T-helper 17 cell (primary cell): ENCODE measurements around the gene ODC1. TPM values are rescaled to one million over a fixed set of nuclear protein-coding genes. Genes with fewer than 3 reads are reported as not detected.
A peak's percentile ranks its signal among the peaks of the same experiment; 100 is the strongest.

Source experiments
- ATAC-seq: fragments of 150-1000 bp; cut with Tn5 transposase; 2 replicates; pipeline ENCODE4 v1.10.0; 2021; ENCODE audit warnings: mild to moderate bottlenecking, moderate library complexity
- DNase-seq, 3 donors: peaks; one replicate each; pipeline versions ENCODE4 v3.0.0 to v3.0.0-alpha.2; 2020 to 2021
- H3K9me3 ChIP-seq: one replicate; pipeline ENCODE4 v1.7.0; 2013; ENCODE audit warnings: low read length, mild to moderate bottlenecking; ENCODE audit not compliant: control insufficient read depth, poor library complexity, severe bottlenecking
- H3K27ac Mint-ChIP-seq: one replicate; pipeline ENCODE4 v1.8.0; 2022; ENCODE audit warnings: mild to moderate bottlenecking, moderate library complexity, mixed read lengths
- H3K27me3 Mint-ChIP-seq: one replicate; pipeline ENCODE4 v1.8.0; 2022; ENCODE audit warnings: mixed read lengths
- H3K36me3 Mint-ChIP-seq: one replicate; pipeline ENCODE4 v1.8.0; 2022; ENCODE audit warnings: low read depth, mixed read lengths
- H3K4me1 Mint-ChIP-seq: one replicate; pipeline ENCODE4 v1.8.0; 2022; ENCODE audit warnings: mild to moderate bottlenecking, mixed read lengths
- H3K4me3 Mint-ChIP-seq: one replicate; pipeline ENCODE4 v1.8.0; 2022; ENCODE audit warnings: mild to moderate bottlenecking, moderate library complexity, mixed read lengths
- total RNA-seq, 4 donors: library from RNA in 2 of 4; stranded (reverse) in 2 of 4; gene quantifications; one replicate each; pipeline ENCODE4 v1.2.3 and lab custom pipeline; 2022 to 2026

The ODC1 gene
- total RNA-seq, 2 donors from 2014 or later, result 118 to 149 TPM

GRCh38 chr2:10486601-10487079 lies 38.5 kb upstream of the ODC1 start:
- no peak overlapping the region for H3K27ac Mint-ChIP-seq
- H3K27me3 Mint-ChIP-seq, result peaks cover 14% of the 10 kb centered on the region
- ATAC-seq (no peak), DNase-seq (no peak)
- no peak overlapping the region for H3K4me3 Mint-ChIP-seq
- H3K4me1 Mint-ChIP-seq, result no peaks in the 10 kb centered on the region
- no peaks in the 10 kb centered on the region for H3K9me3 ChIP-seq
- H3K36me3 Mint-ChIP-seq, result peaks cover 3% of the 10 kb centered on the region

- ATAC-seq, result no peak
- H3K36me3 Mint-ChIP-seq, result peaks cover 3% of the 10 kb centered on the region
- H3K9me3 ChIP-seq, result no peaks in the 10 kb centered on the region
- peaks cover 15% of the 10 kb centered on the region for H3K27me3 Mint-ChIP-seq
- no peak overlapping the region for H3K4me3 Mint-ChIP-seq
- peaks cover 2% of the 10 kb centered on the region for H3K4me1 Mint-ChIP-seq
- no peak overlapping the region for H3K27ac Mint-ChIP-seq
- no peak for DNase-seq
Measured at GRCh38 chr2:10486091-10486490, 38.0 kb upstream of the ODC1 start.

- H3K27ac Mint-ChIP-seq, result no peak overlapping the region
- no peak overlapping the region for H3K4me3 Mint-ChIP-seq
- peaks cover 11% of the 10 kb centered on the region for H3K4me1 Mint-ChIP-seq
- H3K9me3 ChIP-seq, result no peaks in the 10 kb centered on the region
- H3K36me3 Mint-ChIP-seq, result peaks cover 2% of the 10 kb centered on the region
- H3K27me3 Mint-ChIP-seq, result peaks cover 12% of the 10 kb centered on the region
- ATAC-seq, result no peak
- DNase-seq, result no peak
Measured at GRCh38 chr2:10482913-10483312, 34.8 kb upstream of the ODC1 start.

DNA sequence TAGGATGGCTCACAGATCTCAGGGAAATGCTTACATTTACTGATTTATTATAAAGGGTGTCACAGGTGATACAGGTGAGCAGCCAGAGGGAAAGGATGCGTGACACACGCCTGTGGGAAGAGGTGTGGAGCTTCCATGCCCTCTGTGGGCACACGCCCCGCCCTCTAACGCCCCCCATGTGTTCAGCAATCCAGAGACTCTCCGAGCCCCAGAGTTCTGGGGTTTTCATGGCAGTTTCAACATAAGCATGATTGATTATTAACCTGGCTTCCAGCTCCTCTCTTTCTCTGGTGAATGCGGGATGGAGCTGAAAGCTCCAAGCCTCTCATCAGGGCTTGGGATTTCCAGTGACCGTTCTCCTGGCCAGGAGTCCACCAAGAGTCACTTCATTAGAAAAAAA lies 34.3 kb upstream of the ODC1 start:
- Mint-ChIP-seq H3K4me1 (peaks cover 13% of the 10 kb centered on the region), H3K27ac (peak overlapping the region; percentile 67), H3K27me3 (peaks cover 12% of the 10 kb centered on the region), H3K4me3 (no peak overlapping the region), H3K36me3 (peaks cover 2% of the 10 kb centered on the region)
- DNase-seq (no peak), ATAC-seq (no peak)
- H3K9me3 ChIP-seq, result no peaks in the 10 kb centered on the region

GRCh38 chr2:10481666-10482157 lies 33.6 kb upstream of the ODC1 start:
- Mint-ChIP-seq H3K36me3 (peaks cover 2% of the 10 kb centered on the region), H3K27me3 (peaks cover 12% of the 10 kb centered on the region), H3K4me3 (no peak overlapping the region), H3K27ac (peak overlapping the region; percentile 67), H3K4me1 (peaks cover 18% of the 10 kb centered on the region)
- H3K9me3 ChIP-seq, result no peaks in the 10 kb centered on the region
- ATAC-seq, result no peak
- no peak for DNase-seq

- no peak overlapping the region for H3K4me3 Mint-ChIP-seq
- DNase-seq (no peak), ATAC-seq (no peak)
- peak overlapping the region; percentile 61 for H3K27ac Mint-ChIP-seq
- H3K9me3 ChIP-seq, result no peaks in the 10 kb centered on the region
- peaks cover 2% of the 10 kb centered on the region for H3K36me3 Mint-ChIP-seq
- H3K4me1 Mint-ChIP-seq, result peaks cover 20% of the 10 kb centered on the region
- peaks cover 12% of the 10 kb centered on the region for H3K27me3 Mint-ChIP-seq
Measured at GRCh38 chr2:10481055-10481665, 33.0 kb upstream of the ODC1 start.

DNA sequence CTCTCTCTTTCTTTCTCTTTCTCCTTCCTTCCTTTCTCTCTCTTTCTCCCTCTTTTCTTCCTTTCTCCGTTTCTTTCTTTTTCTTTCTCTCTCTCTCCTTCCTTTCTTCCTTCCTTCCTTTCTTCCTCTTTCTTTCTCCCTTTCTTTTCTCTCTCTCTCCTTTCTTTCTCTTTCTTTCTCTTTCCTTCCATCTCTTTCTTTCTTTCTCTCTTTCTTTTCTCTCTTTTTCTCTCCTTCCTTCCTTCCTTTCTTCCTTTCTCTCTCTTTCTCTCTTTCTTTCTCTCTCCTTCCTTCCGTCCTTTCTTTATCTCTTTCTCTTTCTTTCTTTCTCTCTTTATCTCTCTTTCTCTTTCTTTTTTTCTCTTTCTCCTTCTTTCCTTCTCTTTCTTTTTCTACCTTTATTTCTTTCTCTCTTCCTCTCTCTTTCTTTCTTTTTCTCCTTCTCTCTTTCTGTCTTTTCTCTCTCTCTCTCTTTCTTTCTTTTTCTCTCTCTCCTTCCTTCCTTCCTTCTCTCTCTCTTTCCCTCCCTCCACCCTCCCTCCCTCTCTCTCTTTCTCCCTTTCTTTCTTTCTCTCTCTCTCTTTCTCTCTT lies 32.3 kb upstream of the ODC1 start:
- Mint-ChIP-seq H3K4me1 (peaks cover 20% of the 10 kb centered on the region), H3K27me3 (peaks cover 12% of the 10 kb centered on the region), H3K4me3 (no peak overlapping the region), H3K36me3 (peaks cover 2% of the 10 kb centered on the region), H3K27ac (peak overlapping the region; percentile 61)
- ATAC-seq, result no peak
- no peak for DNase-seq
- no peaks in the 10 kb centered on the region for H3K9me3 ChIP-seq

DNA sequence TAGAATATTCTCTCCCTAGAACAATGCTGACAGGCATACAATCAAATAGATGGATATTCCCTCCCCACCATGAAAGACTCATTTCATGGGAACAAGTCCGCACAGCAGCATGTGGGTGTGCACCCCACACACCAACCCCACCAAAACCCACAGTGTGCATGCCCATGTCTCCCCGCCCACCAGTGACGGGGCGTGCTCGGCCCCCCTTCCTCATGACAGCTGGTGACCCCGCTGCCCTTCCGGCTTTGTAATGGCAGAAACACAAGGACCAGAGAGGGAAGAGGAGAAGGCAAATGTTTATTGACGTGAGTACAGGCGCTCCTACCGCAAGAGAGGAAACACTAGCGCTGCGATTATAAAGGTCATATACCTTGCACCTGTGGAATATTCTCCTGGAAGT lies 30.8 kb upstream of the ODC1 start:
- Mint-ChIP-seq H3K27me3 (peaks cover 12% of the 10 kb centered on the region), H3K27ac (no peak overlapping the region), H3K36me3 (peaks cover 2% of the 10 kb centered on the region), H3K4me1 (peaks cover 20% of the 10 kb centered on the region), H3K4me3 (no peak overlapping the region)
- no peak for ATAC-seq
- DNase-seq, result no peak
- H3K9me3 ChIP-seq, result no peaks in the 10 kb centered on the region

GRCh38 chr2:10478298-10478625 lies 30.1 kb upstream of the ODC1 start:
- peaks cover 20% of the 10 kb centered on the region for H3K4me1 Mint-ChIP-seq
- H3K27me3 Mint-ChIP-seq, result peaks cover 9% of the 10 kb centered on the region
- H3K9me3 ChIP-seq, result no peaks in the 10 kb centered on the region
- H3K27ac Mint-ChIP-seq, result no peak overlapping the region
- H3K4me3 Mint-ChIP-seq, result no peak overlapping the region
- ATAC-seq (no peak), DNase-seq (no peak)
- peaks cover 2% of the 10 kb centered on the region for H3K36me3 Mint-ChIP-seq

- H3K9me3 ChIP-seq, result no peaks in the 10 kb centered on the region
- Mint-ChIP-seq H3K4me3 (peak overlapping the region; percentile 12), H3K36me3 (peaks cover 2% of the 10 kb centered on the region), H3K27ac (peak overlapping the region; percentile 49), H3K27me3 (peaks cover 4% of the 10 kb centered on the region), H3K4me1 (peaks cover 20% of the 10 kb centered on the region)
- ATAC-seq (peak; percentile 23), DNase-seq (no peak)
Measured at GRCh38 chr2:10477443-10478297, 29.5 kb upstream of the ODC1 start.

- Mint-ChIP-seq H3K4me1 (peaks cover 20% of the 10 kb centered on the region), H3K4me3 (no peak overlapping the region), H3K36me3 (peaks cover 2% of the 10 kb centered on the region), H3K27me3 (peaks cover 4% of the 10 kb centered on the region), H3K27ac (peak overlapping the region; percentile 49)
- H3K9me3 ChIP-seq, result no peaks in the 10 kb centered on the region
- no peak for ATAC-seq
- no peak for DNase-seq
Measured at GRCh38 chr2:10476723-10477442, 28.8 kb upstream of the ODC1 start.

- peaks cover 2% of the 10 kb centered on the region for H3K36me3 Mint-ChIP-seq
- peaks cover 3% of the 10 kb centered on the region for H3K27me3 Mint-ChIP-seq
- no peak for ATAC-seq
- DNase-seq, result no peak
- peaks cover 18% of the 10 kb centered on the region for H3K4me1 Mint-ChIP-seq
- H3K4me3 Mint-ChIP-seq, result no peak overlapping the region
- no peaks in the 10 kb centered on the region for H3K9me3 ChIP-seq
- H3K27ac Mint-ChIP-seq, result no peak overlapping the region
Measured at GRCh38 chr2:10475811-10476660, 27.9 kb upstream of the ODC1 start.
